GM19043 (cell line): ENCODE data around the gene C19orf25.
A peak's percentile ranks its signal among the peaks of the same experiment; 100 is the strongest.

Experiments used
- ATAC-seq: cut with Tn5 transposase; IDR thresholded peaks from one replicate; pipeline ENCODE4 v1.9.1; 2021; ENCODE audit warnings: low read depth; ENCODE audit not compliant: unreplicated experiment

The C19orf25 gene

DNA sequence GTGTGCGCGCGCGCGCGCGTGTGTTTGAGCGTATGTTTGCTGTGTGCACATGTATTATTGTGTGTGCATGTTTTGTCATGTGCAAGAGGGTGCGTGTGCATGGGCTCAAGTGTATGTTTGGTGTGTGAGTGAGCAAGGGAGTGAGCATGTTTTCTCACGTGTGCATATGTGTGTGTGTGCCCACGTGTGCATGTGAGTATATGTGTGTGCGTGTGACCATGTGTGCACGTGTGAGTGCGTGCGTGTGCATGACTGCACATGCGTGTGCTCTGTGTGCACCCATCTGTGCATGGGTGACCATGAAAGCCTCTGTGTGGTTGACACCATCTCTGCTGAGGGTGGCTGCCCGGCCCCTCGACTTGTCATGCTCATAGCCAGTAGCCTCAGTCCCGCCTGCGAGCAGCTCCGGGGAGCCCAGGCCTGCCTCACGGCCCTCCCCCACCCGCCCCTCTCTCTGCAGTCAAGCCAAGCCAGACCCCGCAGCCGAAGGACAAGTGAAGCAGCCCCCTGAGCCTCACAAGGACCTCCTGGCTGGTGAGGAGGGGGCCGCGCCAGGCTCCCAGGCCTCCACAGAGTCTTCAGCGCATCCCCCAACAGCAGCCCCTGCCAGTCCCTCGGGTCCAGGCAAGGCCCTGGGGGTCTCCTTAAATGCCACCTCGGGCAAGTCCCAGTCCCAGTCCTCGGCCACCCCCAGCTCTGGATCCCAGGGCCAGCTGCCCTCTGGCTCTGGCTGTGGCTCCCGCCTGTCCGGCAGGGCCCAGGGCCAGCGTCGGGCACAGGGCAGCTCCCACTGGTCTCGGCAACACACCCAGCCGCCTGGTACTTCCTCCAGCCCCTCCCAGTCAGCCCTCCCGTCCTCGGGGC lies 17.9 kb upstream of the C19orf25 start:
- no peak for ATAC-seq

DNA sequence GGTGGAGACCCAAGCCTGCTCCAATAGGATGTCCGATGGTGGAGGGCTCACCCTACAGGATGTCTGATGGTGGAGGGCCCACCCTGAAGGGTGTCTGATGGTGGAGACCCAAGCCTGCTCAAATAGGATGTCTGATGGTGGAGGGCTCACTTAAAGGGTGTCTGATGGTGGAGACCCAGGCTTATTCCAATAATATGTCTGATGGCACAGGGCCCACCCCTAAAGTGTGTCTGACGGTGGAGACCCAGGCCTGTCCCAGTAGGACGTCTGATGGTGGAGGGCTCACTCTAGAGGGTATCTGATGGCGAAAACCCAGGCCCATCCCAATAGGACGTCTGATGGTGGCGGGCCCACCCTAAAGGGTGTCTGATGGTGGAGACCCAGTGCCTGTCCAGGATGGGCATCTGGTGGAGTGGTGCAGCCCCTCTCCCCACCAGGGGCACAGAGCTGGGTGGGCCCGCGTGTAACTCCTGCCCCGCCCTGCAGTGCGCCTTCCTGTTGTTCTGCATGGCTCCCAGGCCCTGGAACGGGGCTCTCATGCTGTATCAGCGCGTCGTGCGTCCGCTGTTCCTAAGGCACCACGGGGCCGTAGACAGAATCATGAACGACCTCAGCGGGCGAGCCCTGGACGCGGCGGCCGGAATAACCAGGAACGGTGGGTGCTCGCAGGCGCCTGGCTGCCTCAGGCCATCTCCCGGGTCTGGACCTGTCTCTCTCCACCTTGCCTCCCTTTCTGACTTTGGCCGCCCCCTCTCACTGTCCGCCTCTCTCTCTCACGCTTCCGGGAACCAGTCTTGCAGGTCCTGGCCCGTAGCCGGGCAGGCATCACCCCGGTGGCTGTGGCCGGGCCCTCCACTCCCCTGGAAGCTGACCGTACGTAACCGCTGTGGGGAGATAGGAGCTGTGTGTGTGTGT lies 17.0 kb upstream of the C19orf25 start:
- no peak for ATAC-seq

DNA sequence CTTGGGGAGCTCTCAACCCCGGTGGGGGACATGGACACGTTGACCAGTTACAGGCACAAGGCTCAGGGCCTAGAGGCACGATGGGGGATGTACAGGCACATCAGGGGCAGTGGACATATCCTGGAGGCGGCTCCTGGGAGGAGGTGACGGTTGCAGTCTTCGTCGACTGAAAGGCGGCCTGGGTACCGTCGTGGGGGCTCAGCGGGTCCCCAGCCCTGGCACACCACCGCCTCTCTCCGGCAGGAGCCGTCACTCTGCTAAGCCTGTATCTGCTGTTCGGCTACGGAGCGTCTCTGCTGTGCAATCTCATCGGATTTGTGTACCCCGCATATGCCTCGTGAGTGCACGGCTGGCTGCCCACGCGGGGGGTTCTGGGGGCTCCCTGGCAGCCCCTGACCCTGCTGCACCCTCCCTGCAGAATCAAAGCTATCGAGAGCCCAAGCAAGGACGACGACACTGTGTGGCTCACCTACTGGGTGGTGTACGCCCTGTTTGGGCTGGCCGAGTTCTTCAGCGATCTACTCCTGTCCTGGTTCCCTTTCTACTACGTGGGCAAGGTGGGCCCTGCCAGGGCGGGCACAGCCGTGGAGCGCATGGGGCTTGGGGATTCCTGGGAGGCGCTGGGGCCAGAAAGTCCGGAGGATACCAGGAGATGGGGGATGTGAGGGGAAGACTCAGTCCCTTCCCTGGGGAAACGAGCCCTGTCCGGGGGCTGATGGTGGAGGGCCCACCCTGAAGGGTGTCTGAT lies 16.2 kb upstream of the C19orf25 start:
- ATAC-seq, result no peak

DNA sequence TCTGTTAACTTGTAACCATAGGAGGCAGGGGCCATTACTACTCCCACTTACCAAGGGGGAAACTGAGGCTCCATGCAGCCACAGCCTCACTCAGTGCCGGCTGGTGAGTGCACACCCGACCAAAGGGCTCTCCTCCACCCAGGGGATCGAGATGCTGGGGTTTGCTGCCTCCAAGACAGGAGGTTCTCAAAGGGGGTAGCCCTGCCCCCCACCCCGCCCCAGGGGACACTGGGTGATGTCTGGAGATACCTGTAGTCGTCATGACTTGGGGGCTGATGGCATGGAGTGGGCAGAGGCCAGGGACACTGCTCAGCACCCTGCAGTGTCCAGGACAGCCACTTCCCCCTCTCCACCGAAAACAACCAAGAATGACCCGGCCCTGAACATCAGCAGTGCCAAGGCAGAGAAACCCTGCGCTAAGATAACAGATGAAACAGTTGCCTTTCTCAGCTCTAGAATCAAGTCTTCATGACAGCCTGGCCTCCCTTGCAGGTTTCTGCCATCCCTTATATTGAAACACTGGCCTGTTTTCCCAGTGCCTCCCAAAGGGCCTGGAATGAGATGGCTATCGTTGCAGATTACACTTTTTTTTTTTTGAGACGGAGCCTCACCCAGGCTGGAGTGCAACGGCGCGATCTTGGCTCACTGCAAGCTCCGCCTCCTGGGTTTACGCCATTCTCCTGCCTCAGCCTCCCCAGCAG lies 15.2 kb upstream of the C19orf25 start:
- ATAC-seq, result no peak

DNA sequence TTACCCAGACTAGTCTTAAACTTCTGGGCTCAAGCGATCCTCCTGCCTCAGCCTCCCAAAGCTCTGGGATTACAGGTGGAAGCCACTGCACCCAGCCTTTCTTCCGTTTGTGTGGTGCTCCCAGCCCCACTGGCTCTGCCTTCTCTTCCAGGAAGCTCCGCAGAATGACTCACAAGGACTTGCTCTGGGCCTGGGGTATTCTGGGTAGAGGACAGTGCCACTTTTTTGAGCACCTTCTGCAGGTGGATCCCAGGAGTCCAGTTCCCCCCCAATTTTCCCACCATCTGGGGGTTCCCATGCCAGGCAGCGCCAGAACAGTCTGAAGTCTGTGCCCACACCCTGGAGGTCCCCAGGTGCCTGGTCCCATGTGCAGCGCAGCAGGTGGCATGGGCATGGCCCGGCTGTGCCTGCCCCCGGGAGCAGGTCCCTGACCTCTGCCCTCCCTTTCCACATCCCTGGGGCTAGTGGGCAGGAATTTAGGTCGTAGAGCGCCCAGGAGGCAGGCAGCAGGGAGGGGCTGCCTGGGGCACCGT lies 13.5 kb upstream of the C19orf25 start:
- no peak for ATAC-seq

DNA sequence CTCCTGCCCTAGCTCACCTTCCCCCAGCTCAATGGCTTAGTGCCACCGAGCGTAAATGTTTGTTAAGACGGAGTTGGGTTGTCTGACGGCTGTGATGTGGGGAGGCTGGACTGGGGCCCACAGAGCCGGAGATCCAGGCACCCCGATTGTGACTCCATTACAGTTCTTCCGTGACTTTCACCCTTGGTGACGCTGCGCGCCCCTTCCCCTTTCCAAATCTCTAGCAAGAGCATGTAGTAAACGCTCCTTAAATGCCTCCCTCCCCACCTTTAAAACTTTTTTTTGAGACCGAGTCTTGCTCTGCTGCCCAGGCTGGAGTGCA lies 12.8 kb upstream of the C19orf25 start:
- ATAC-seq, result no peak

DNA sequence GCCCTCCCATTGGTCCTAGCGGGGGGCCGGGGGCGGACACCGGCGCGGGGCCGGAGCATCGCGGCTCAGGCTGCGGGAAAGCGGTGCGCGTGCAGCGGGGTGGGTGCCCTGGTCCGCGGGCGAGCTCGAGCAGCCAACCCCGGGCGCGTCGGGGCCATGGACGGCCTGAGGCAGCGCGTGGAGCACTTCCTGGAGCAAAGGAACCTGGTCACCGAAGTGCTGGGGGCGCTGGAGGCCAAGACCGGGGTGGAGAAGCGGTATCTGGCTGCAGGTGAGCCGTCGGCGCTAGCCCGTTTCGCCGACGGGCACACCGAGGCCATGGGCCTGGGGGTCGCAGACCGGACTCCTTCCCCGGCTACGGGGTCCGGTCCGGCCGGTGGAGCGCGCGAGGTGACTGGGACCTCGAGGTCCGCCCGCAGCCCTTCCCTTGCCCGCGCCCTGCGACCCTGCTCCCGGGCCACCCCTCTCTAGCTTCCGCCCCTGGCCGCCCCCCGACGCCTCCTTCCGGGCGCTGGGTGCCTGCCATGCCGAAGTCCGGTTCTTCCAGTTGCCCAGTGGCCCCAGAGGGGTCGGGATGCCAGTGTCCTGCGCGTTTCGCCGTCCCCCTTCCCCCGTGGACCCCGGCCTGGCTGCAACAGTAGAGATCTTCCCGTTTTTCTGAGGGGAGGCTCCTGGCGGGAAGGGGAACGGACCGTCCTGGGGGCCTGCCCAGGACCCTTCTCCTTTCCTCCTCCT lies 12.3 kb upstream of the C19orf25 start, which contains the start of gene REEP6:
Gene REEP6 (plus strand): TSS at position 68 of the 735 bp plus-strand sequence. CDS start 89 bp downstream, at position 157.
- ATAC-seq, result no peak

DNA sequence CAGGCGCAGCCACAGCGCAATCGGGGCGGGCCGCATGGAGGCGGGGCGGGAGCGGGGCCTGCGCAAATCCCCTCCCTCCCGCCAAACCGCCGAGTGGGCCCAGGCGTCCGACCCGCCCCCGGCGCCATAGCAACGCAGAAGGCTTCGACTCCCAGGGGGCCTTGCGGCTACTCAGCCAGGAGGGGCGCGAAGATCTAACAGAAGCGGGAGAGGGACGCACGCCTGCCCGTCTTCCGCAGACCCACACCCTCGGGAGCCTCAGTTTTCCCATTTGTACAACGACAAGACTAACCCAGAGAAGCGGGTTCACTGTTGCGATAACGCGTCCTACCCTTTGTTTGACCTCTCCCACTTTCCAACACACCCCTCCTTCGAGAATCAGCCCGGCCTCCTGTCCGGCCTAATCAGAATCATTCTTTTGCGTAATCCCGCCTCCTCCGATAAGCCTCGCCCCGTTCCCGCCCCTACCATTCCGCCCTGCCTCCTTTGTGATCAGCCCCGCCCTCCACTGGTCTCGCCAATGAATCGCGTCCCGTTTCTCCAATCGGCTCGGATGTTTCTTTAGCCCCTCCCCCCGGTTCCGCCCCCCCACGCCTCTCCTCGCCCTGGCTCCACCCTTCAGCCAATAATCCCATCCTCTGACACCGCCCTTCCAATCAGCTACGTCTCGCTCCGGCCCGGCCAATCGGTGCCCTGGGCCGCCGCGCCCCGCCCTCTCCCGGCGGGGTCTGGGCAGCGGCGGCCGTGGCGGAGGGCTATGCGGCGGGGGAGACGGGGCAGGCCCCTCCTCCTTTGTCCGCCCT lies 11.5 kb upstream of the C19orf25 start, which contains the start of gene PCSK4:
Gene PCSK4 (minus strand): TSS at position 40 of the 803 bp plus-strand sequence. CDS start 4 bp downstream, at position 36.
- peak; percentile 78 for ATAC-seq

DNA sequence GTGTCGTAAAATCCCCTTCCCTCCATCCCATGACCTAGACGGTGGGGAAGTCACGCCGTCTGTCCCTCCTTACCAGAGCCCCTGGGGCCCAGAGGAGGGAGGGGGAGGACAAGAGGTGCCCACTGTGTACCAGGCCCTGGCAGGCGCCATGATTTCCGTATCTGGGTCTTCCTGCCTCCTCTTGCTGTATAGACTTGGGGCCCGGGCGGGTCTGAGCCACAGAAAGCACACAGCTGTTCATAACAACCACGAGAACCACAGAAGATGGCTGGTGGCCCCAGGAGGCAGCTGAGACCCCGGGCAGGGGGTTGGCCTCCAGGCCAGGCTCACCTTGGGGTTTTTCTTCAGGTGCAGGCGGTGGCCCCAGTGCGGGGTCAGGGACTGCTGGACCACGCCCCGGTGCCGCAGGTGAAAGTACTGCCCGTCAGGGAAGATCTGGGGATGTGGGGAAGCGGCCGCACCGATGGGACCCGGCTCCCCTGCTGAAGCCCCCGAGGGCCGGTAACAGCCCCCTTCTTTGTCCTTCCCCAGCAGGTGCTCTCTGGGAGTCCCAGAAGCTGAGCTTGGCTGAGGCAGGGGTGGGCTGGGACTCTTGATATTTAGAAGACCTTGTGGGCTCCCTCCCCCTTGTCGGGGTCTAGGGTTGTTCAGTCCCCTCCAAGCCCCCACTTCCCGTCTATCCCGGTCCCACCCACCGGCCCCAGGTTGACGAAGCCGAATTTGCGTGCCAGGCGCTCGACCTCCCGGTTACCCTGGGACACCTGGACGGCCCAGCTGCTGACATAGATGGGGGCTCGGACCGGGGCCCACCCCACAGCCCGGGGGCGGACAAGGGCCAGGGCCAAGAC lies 10.7 kb upstream of the C19orf25 start:
- no peak for ATAC-seq

DNA sequence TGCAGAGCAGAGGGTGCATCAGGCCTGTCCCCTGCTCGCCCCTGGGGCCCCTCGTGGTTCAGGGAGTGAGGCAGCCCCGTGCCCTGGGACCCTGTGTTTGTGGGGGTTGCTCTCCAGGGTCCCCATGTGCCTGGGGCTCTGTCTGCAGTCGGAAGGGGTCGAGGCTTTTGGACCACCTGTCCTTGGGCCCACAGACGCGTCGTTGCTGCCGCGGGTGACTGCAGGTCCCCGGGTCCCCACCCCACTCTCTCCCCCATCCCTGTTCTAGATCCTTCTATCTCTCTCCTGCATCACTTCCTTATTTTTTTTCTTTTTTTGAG lies 9.2 kb upstream of the C19orf25 start:
- ATAC-seq, result no peak

DNA sequence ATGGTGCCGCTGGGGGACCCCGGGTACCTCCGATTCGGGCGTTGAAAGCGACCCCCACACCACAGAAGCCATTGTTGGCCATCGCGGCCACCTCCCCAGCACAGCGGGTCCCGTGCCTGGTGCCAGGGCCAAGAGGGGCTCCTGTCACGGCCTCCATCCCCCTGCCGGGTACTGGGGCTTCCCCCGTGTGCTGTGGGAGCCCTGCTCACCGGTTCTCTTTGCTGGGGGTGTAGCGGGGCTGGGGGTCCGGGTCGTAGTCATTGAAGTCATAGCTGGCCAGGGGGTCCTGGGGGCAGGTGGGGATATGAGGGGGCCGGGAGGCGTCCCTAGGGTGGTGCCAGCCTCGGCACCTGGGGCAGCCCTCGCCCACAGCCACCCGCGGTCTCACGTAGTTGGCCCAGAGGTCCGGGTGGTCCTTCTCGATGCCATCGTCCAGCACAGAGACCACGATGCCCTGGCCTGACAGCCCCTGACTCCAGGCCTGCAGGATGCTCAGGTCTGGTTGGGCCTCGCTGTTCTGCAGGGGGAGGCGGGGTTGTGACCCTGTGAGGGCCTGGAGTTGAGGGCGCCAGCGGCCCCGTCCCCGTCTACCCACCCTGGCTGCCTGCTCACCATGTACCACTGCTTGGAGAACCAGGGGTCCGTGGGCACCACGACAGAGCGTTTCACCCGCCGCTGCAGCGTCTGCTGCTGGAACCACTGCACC lies 8.7 kb upstream of the C19orf25 start:
- ATAC-seq, result no peak

DNA sequence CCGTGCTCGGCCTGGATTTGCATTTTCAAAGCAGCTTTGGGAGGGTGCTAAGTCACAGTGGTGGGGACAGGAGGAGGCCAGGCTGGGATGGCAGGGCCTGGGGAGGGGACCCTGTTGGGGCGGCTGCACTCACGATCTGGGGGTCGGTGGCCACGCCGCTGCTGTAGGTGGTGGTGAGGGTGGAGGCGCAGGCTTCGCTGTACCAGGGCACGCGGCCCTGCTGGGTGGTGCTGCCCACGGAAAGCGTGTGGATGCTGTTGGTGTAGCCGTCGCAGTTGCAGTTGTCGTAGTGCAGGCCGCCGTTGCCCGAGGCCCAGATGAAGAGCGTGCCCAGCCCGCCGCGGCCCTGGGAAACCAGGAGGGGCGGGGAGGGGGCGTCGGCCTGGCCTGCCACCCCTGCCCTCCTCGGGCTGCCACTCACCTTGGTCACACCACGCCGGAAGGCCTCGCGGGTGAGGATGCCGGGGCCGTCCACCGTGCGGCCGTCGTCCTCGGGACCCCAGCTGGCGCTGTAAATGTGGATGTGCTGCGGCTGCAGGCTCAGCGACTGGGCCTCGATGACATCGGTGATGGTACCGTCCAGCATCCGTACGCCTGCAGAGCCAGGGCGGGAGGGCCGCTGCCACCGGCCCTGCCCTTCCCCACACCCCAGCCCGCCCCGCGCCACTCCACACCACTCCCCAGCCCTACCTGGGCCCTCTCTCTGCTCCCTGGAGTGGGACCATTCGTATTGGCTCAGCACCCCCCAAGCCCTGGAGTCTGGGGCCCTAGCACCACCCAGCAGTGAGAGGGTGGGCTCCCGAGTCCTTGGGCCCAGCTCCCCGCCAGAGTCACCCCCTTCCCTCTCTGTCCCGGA lies 7.9 kb upstream of the C19orf25 start:
- no peak for ATAC-seq

DNA sequence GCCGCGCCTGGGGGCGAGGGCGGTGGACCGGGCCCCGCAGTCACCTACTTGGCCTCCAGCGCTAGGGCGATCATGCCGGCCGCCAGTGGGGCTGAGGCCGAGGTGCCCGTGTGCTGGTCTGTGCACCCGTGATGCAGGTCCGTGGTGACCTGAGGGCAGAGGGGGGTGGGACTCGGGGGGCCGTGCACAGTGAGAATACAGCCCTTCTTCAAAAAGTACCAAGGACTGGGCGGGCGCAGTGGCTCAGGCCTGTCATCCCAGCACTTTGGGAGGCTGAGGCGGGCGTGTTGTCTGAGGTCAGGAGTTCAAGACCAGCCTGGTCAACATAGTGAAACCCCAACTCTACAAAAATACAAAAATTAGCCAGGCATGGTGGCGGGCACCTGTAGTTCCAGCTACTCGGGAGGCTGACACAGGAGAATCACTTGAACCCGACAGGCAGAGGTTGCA lies 5.0 kb upstream of the C19orf25 start:
- no peak for ATAC-seq

DNA sequence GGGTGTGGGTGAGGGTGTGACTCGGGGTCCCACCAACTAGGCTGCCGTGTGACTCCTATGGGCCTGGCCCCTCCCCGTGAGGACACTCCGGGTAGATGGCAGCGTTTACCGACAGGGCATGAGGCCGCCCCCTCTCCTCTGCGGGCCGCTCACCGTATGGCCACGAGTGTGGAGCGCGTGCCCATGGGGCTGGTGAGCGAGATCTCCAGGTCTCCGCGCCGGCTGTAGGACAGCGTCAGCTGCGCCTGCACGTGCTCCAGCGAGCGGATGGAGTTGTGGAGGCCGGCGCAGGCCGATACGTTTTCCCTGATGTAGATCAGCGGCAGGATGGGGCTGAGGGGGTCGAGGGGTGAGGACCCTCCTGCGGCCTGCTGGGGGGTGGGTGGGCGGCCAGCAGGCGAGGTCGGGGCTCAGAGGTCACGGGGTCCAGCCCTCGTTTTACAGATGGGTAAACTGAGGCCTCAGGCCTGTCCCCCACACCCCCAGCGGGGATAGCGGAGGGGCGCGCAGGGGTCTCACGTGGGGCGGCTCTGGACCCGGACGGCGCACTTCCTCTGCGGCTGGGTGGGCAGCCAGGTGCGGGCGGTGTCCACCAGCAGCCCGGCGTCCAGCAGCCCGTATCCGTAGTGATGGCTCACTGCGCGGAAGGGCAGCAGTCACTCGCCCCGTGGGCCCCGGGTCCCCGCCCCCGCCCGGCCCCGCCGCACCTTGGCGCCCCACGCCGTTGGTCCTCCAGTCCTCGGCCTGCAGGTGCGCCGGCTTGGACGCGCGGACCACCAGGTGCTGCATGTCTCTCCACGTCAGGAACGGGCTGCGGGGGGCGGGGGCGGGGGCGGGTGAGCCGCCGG lies 4.3 kb upstream of the C19orf25 start:
- no peak for ATAC-seq
